Fibroblast of skin of abdomen (primary cell): Measurements from ENCODE around the gene GATD1.
"Not testable (repeated sequence)": the region's sequence is repeated elsewhere in the genome, so short reads cannot be mapped to it uniquely, and the experiment has no call there.

Experiments
- DNase-seq: peaks from one replicate; pipeline ENCODE4 v3.0.0-alpha.2; 2013

GATD1 gene

GRCh38 chr11:763073-763463, 14.2 kb downstream of the GATD1 start:
- no peak for DNase-seq

DNA sequence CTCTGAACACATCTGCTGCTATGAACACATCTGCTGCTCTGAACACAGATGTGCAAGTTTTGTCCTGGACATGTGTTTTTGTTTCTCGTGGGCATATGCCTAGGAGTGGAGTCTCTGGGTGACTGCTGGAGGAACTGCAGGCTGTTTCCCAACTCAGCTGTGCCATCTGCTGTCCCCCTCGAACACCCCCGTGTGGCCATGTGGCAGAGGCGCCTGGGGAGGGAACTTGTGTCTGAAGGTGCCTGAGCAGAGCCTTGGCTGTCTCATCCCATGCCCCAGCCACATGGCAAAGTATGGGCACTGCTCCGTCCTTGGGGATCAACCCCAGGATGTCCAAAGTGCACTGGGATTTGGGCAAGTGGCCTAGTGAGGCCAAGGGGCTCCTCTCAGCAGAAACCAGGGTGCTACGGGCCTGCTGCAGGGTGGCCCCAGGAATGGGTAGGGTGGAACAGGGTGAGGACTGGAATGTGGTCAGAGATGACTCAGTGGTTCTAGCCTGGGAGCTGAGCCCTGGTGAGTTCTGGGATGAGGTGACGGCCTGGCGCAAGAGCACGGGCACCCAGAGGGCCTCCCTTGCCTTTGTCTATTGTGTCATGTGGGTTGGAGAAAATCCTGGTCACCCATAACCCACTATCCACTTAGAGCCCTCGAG, 14.7 kb downstream of the GATD1 start:
- peak; percentile 57 for DNase-seq

DNA sequence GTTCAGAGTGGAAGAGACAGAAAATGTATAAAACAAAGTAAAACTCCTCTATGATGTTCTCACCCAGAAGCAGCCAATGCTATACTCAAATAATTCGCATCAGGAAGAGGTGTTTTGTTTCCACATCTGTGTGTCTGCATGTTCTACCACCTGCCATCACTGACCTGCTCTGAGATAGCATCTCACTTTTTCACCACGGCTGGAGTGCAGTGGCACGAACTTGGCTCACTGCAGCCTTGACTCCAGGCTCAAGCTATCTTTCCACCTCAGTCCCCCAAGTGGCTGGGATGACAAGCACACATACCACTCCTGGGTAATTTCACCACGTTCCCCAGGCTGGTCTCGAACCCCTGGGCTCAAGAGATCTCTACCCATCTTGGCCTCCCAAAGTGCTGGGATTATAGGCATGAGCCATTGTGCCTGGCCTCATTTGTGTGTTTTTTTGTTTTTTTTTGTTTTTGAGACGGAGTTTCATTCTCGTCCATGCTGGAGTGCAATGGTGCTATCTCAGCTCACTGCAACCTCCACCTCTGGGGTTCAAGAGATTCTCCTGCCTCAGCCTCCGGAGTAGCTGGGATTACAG, 15.7 kb downstream of the GATD1 start:
- no peak for DNase-seq

GRCh38 chr11:760236-760635, 17.1 kb downstream of the GATD1 start:
- no peak for DNase-seq

GRCh38 chr11:749731-750130, 27.6 kb downstream of the GATD1 start:
- no peak for DNase-seq

GRCh38 chr11:748007-748359, 29.3 kb downstream of the GATD1 start:
- DNase-seq = no peak

- DNase-seq = peak; percentile 83
These were observed 29.9 kb downstream of the GATD1 start, which contains the start of gene TALDO1 for GRCh38 chr11:747158-748006. Gene TALDO1 (plus strand): TSS chr11:747464. CDS start chr11:747482, 18 bp downstream.

DNA sequence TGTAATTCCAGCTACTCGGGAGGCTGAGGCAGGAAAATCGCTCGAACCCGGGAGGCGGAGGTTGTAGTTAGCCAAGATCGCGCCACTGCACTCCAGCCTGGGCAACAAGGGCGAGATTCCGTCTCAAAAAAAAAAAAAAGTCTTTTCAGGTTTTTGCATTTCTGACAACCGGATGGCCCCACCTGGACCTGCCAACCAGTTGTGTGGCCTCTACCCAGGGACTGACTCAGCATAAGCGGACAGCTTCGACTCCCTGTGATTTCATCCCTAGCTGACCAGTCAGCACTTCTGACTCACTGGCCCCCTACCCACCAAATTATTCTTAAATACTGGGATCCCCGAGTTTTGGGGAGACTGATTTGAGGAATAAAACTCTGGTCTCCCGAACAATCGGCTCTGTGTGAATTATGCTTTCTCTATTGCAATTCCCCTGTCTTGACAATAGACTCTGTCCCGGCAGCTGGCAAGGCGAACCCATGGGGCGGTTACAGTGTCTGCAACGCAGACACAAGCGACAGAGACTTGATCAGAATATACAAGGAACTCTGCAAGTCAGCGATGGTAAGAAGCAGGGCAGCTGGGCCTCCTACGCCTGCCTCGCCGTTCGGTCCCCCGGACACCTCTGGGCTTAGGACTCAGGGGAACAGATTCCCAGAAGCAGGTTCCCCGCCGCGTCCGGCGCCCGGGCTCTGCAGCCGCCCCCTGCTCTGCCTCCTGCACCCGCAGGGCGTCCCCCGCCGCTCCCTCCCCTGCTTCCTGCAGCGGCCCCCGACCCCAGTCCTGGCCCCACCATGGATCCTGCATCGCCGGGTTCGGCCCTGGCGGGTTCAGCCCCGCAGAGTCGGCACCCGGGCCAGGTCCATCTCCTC, 30.8 kb downstream of the GATD1 start:
- no peak for DNase-seq

- no peak for DNase-seq
These were observed 31.9 kb downstream of the GATD1 start for GRCh38 chr11:745428-745827.

- no peak for DNase-seq
These were observed 34.6 kb downstream of the GATD1 start for GRCh38 chr11:742571-743201.

DNA sequence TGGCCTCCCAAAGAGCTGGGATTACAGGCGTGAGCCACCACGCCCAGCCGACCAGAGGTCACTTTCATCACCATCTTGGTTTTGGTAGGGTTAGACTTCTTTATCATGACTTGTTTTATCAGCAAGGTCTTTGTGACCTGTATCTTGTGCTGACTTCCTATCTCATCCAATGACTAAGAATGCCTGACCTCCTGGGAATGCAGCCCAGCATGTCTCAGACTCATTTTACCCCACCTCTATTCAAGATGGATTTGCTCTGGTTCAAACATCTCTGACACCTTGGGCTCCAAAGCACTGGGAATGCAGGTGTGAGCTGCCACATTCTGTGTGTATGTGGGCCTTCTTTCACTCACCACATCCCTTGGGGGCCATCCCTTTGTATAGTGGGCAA, 35.1 kb downstream of the GATD1 start:
- DNase-seq = no peak

GRCh38 chr11:737899-738298, 39.4 kb downstream of the GATD1 start:
- not testable (repeated sequence) for DNase-seq

DNA sequence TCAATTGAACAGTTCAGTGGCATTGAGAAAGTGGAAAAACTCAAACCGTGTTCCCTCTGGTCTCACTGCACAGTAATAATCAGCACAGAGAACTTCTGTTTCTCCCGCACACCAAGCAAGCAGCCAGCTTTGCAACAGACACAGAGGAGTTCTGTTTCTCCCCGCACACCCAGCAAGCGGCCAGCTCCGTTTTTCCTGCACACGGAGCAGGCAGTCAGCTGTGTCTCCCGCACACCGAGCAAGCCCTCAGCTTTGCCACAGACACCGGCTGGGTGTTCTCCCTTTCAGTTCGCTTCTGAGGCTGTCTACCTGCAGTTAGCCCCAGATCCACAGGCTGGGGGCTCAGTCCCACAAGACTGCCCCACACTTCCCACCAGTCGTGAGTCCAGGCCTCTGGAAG, 39.9 kb downstream of the GATD1 start:
- no peak for DNase-seq

DNA sequence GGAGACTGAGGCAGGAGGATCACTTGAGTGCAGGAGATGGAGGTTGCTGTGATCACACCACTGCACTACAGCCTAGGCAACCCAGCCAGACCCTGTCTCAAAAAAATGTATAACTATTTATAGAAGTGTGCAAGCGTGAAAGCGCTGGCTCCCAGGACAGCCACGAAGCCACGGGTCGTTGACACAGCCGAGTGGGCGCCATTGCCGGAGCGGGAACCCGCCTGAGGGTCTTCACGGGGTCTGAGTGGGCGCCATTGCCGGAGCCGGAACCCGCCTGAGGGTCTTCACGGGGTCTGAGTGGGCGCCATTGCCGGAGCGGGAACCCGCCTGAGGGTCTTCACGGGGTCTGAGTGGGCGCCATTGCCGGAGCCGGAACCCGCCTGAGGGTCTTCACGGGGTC, 42.7 kb downstream of the GATD1 start:
- DNase-seq = not testable (repeated sequence)

- DNase-seq = no peak
These were observed 44.2 kb downstream of the GATD1 start for GRCh38 chr11:733072-733471.

GRCh38 chr11:729492-730074, 47.7 kb downstream of the GATD1 start:
- no peak for DNase-seq

DNA sequence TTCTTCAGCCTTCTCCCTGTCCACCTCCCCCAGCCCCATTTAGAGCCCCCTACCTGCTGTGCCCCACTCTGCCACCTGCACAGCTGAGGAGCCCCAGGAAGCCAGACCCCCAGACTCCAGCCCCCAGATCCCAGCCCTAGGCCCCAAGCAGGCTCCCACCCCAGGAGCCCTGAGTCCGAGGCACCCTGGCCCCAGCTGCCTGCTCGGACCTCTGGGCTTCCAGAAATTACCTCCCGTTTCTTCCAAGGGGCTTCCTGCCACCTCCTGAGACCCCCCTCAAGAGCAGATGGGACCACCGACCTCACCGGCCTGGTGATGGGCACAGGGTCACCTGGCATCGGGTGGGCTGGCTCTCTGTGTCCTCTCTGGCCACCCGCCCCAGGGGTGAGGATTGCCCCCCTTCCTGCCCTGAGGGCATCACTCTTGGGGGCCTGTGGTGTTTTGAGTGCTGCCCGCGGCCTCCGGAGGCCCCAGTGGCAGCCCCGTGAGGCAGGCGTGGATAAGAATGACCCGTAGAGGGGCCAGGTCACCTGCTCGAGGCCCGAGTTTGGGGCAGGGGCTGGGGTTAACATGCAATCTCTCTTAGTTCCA, 48.3 kb downstream of the GATD1 start:
- DNase-seq = no peak

GRCh38 chr11:727859-728748, 49.2 kb downstream of the GATD1 start:
- DNase-seq = peak; percentile 48

DNA sequence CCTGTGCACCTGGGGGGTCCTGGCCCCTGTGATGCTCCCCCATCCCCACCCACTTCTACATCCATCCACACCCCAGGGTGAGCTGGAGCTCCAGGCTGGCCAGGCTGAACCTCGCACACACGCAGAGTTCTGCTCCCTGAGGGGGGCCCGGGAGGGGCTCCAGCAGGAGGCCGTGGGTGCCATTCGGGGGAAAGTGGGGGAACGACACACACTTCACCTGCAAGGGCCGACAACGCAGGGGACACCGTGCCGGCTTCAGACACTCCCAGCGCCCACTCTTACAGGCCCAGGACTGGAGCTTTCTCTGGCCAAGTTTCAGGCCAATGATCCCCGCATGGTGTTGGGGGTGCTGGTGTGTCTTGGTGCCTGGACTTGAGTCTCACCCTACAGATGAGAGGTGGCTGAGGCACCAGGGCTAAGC, 50.0 kb downstream of the GATD1 start:
- DNase-seq = no peak
